Glutamatergic neuron (in vitro differentiated cells): Measurements from ENCODE around the gene CAPN5. TPM values are rescaled to one million over a fixed set of nuclear protein-coding genes. Genes with fewer than 3 reads are reported as not detected.

ENCODE experiments used
- DNase-seq: peaks from one replicate; pipeline ENCODE4 v3.0.0; 2022
- H3K27ac Mint-ChIP-seq: one replicate; pipeline ENCODE4 v1.8.0; 2020; ENCODE audit warnings: mild to moderate bottlenecking, mixed read lengths, inconsistent platforms; ENCODE audit not compliant: unreplicated experiment
- H3K27me3 Mint-ChIP-seq: one replicate; pipeline ENCODE4 v1.8.0; 2020; ENCODE audit warnings: mild to moderate bottlenecking, moderate library complexity, mixed read lengths, inconsistent platforms; ENCODE audit not compliant: unreplicated experiment
- H3K36me3 Mint-ChIP-seq: one replicate; pipeline ENCODE4 v1.8.0; 2020; ENCODE audit warnings: mild to moderate bottlenecking, mixed read lengths, inconsistent platforms; ENCODE audit not compliant: unreplicated experiment
- H3K4me1 Mint-ChIP-seq: one replicate; pipeline ENCODE4 v1.8.0; 2020; ENCODE audit warnings: mild to moderate bottlenecking, low read depth, mixed read lengths, inconsistent platforms; ENCODE audit not compliant: unreplicated experiment
- H3K4me3 Mint-ChIP-seq: one replicate; pipeline ENCODE4 v1.8.0; 2020; ENCODE audit warnings: mild to moderate bottlenecking, mixed read lengths, inconsistent platforms; ENCODE audit not compliant: unreplicated experiment
- H3K9me3 Mint-ChIP-seq: one replicate; pipeline ENCODE4 v1.8.0; 2020; ENCODE audit warnings: mild to moderate bottlenecking, moderate library complexity, mixed read lengths, inconsistent platforms; ENCODE audit not compliant: unreplicated experiment
- total RNA-seq: library from RNA; stranded (reverse); fragmentation: NEBNext Ultra II Directional; extraction: Animal tissue kit (Norgen Biotek cat#: 25700); gene quantifications from one replicate; pipeline ENCODE4 v1.2.1, GENCODE V29; 2021; ENCODE audit not compliant: unreplicated experiment
- TF ChIP-seq, protein P1 (sequence below): fragments of 200-600 bp; sonication (generic); IDR thresholded peaks from one replicate; pipeline ENCODE4 v1.5.0; 2021; ENCODE audit not compliant: partially characterized antibody, unreplicated experiment

The CAPN5 gene
- total RNA-seq, 1 donor from 2014 or later, result 45.0 TPM

DNA sequence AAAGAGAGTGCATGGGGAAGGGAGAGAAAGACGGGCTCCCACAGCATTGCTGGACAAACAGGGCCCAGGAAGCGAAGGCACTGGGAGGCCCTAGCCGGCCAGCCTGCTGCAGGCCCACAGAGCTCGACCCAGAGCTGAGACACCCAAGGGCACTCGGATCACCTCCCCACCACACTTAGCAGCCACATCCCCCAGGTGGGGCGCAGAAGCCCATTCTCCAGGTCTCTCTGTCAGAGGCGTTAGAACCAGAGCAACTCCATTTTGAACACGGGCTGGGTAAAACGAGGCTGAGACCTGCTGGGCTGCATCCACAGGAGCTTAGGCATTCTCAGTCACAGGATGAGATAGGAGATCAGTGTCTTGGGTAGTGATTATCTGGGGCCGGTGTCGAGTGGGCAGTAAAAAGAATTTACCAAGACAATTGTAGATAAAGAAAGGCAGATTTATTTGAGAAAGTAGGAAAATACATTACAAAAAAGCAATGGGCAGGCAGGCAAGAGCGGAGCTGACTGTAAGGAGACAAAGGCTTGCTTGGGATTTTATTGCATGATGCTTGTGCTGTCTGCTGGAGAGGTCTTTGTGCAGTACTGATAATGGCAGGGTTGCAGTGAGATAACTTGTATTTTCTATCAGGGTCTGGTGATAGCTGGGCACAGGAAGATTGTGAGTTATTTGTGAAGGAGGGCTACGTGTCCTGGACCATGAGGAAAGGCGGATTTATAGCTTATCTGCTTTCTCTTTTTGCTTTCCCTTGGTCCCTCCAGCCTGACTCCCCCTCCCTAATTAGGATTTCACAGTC lies 13.4 kb upstream of the CAPN5 start:
- no peak for DNase-seq
- no peaks in the 10 kb centered on the region for H3K27me3 Mint-ChIP-seq
- H3K9me3 Mint-ChIP-seq, result peaks cover 2% of the 10 kb centered on the region
- H3K4me3 Mint-ChIP-seq, result no peak overlapping the region
- H3K36me3 Mint-ChIP-seq, result peaks cover 5% of the 10 kb centered on the region
- peaks cover 4% of the 10 kb centered on the region for H3K4me1 Mint-ChIP-seq
- H3K27ac Mint-ChIP-seq, result no peak overlapping the region
- TF ChIP-seq, protein P1, sequence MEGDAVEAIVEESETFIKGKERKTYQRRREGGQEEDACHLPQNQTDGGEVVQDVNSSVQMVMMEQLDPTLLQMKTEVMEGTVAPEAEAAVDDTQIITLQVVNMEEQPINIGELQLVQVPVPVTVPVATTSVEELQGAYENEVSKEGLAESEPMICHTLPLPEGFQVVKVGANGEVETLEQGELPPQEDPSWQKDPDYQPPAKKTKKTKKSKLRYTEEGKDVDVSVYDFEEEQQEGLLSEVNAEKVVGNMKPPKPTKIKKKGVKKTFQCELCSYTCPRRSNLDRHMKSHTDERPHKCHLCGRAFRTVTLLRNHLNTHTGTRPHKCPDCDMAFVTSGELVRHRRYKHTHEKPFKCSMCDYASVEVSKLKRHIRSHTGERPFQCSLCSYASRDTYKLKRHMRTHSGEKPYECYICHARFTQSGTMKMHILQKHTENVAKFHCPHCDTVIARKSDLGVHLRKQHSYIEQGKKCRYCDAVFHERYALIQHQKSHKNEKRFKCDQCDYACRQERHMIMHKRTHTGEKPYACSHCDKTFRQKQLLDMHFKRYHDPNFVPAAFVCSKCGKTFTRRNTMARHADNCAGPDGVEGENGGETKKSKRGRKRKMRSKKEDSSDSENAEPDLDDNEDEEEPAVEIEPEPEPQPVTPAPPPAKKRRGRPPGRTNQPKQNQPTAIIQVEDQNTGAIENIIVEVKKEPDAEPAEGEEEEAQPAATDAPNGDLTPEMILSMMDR, result no peak

DNA sequence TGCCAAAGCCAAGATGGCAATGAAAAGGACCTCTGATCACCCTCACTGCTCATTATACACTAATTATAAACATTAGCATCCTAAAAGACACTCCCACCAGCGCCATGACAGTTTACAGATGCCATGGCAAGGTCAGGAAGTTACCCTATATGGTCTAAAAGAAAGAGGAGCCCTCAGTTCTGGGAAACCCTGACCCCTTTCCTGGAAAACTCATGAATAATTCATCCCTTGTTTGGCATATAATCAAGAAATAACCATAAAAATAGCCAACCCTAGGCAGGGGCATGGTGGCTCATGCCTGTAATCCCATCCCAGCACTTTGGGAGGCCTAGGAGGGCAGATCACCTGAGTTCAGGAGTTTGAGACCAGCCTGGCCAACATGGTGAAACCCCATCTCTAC lies 12.7 kb upstream of the CAPN5 start:
- Mint-ChIP-seq H3K27me3 (no peaks in the 10 kb centered on the region), H3K4me1 (peaks cover 4% of the 10 kb centered on the region), H3K4me3 (no peak overlapping the region), H3K9me3 (peaks cover 2% of the 10 kb centered on the region), H3K36me3 (peaks cover 5% of the 10 kb centered on the region), H3K27ac (no peak overlapping the region)
- TF ChIP-seq, protein P1, result no peak
- no peak for DNase-seq

DNA sequence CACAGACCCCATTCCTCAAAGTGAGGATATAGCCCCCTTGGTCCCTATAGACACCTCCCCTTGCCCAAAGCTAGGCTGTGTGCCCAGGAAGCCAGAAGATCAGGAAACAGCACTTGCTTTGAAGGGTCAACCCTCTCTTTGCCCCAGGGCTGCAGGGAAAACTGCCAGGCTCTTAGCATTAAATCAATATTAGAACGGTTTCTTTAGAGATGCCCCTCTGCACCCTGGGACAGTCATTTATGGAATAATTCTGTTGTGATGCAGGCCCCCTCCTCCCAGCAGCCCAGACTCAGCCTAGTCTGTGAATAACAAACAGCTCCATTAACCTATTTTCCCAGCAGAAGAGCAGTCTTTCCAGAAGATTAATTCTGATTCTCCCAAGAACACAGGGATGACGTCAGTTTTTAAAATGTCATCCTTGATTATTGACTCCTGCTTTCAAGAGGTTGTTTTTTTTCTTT lies 11.6 kb upstream of the CAPN5 start:
- peaks cover 2% of the 10 kb centered on the region for H3K9me3 Mint-ChIP-seq
- DNase-seq, result no peak
- H3K27ac Mint-ChIP-seq, result no peak overlapping the region
- H3K27me3 Mint-ChIP-seq, result peaks cover 2% of the 10 kb centered on the region
- TF ChIP-seq, protein P1, result no peak
- peak overlapping the region; percentile 30 for H3K4me3 Mint-ChIP-seq
- H3K36me3 Mint-ChIP-seq, result peaks cover 5% of the 10 kb centered on the region
- peaks cover 4% of the 10 kb centered on the region for H3K4me1 Mint-ChIP-seq

DNA sequence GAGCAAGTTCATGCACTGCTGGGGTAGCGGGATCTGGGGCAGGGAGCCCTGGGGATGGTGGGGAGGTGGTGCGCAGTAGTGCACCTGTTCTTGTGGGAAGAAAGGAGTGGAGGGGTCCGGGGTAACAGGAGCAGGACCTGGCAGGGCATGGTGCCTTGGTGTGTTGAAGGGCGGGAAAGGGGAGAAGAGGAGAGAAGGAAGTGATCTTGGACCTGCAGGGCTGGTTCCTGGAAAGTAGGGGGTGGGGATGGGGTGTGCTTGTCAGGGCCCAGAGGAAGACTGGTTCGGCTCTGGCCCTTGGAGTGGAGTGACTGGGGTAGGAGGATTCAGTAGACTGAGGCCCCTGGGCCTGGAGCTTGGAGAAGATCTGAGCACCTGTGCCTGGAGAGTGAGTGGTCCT lies 10.9 kb upstream of the CAPN5 start:
- H3K4me3 Mint-ChIP-seq, result no peak overlapping the region
- no peak overlapping the region for H3K27ac Mint-ChIP-seq
- peaks cover 4% of the 10 kb centered on the region for H3K4me1 Mint-ChIP-seq
- peaks cover 2% of the 10 kb centered on the region for H3K9me3 Mint-ChIP-seq
- H3K27me3 Mint-ChIP-seq, result peaks cover 2% of the 10 kb centered on the region
- peaks cover 9% of the 10 kb centered on the region for H3K36me3 Mint-ChIP-seq
- TF ChIP-seq, protein P1, result no peak
- DNase-seq, result no peak

DNA sequence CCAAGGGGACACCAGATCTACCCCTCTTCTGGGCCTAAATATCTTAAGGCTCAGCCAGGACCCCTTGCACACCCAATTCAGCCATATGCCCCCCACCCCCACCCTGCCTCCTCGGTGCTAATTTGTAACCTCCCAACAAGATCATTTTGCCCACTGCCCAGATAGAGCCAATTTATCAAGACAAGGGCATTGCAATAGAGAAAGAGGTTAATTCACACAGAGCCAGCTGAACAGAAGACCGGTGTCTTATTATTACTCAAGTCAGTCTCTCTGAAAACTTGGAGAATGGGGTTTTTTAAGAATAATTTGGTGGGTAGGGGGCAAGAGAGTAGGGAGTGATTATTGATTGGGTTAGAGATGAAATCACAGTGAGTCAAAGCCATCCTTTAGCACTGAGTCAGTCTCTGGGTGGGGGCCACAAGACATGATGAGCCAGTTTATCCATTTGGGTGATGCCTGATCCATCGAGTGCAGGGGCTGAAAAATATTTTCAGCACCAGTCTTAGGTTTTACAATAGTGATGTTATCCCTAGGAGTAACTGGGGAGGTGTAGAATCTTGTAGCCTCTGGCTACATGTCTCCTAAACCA lies 9.9 kb upstream of the CAPN5 start:
- Mint-ChIP-seq H3K4me3 (no peak overlapping the region), H3K36me3 (peaks cover 10% of the 10 kb centered on the region), H3K27me3 (peaks cover 2% of the 10 kb centered on the region), H3K4me1 (peaks cover 4% of the 10 kb centered on the region), H3K9me3 (peaks cover 2% of the 10 kb centered on the region), H3K27ac (no peak overlapping the region)
- DNase-seq, result no peak
- TF ChIP-seq, protein P1, result no peak
